Tibial artery (tissue), 4 donors: ENCODE measurements around the gene MISP3.
"Not testable (repeated sequence)": the region's sequence is repeated elsewhere in the genome, so short reads cannot be mapped to it uniquely, and the experiment has no call there.

Experiments
- DNase-seq, 2 donors: peaks; one replicate each; pipeline ENCODE4 v3.0.0-alpha.2; 2019
- H3K27ac ChIP-seq, 2 donors: fragments of 200-600 bp; sonication (generic) in 1 of 2; 1 replicate in 1 of 2; 2 replicates in 1 of 2; pipeline ENCODE4 v1.5.1; 2018 to 2019; ENCODE audit warnings: mild to moderate bottlenecking in 1 of 2
- H3K27me3 ChIP-seq, 2 donors: fragments of 200-600 bp; sonication (generic) in 1 of 2; one replicate each; pipeline versions ENCODE4 v1.5.1 to v1.6.0; 2016 to 2019
- H3K36me3 ChIP-seq, 3 donors: fragments of 200-600 bp; sonication (generic) in 2 of 3; one replicate each; pipeline ENCODE4 v1.5.1; 2016 to 2019; ENCODE audit warnings: mild to moderate bottlenecking in 2 of 3
- H3K4me1 ChIP-seq, 4 donors: fragments of 200-600 bp; sonication (generic) in 2 of 4; 1 replicate in 3 of 4; 2 replicates in 1 of 4; pipeline ENCODE4 v1.5.1; 2016 to 2019
- H3K4me3 ChIP-seq, 2 donors: fragments of 200-600 bp; sonication (generic) in 1 of 2; 1 replicate in 1 of 2; 2 replicates in 1 of 2; pipeline ENCODE4 v1.5.1; 2018 to 2019; ENCODE audit warnings: mild to moderate bottlenecking in 2 of 2
- H3K9me3 ChIP-seq, 3 donors: fragments of 200-600 bp; sonication (generic) in 1 of 3; one replicate each; pipeline ENCODE4 v1.5.1; 2016 to 2019
- CTCF ChIP-seq, 2 experiments: fragments of 200-600 bp in 1 of 2; fragments of 450-650 bp in 1 of 2; IDR thresholded peaks; one replicate each; pipeline ENCODE4 v1.5.1; 2017 to 2019; ENCODE audit warnings: antibody characterized with exemption in 2 of 2, mild to moderate bottlenecking in 1 of 2, moderate library complexity in 1 of 2
- intact Hi-C: fragments of 100-400 bp; cut with DNase I; formaldehyde crosslinking; loops from one replicate; pipeline ENCODE4 v1.15.0; 2023; ENCODE audit warnings: low total_unique reads

MISP3 gene

GRCh38 chr19:14030997-14031718, 41.4 kb upstream of the MISP3 start:
- intact Hi-C loops: no loop called here
- no peak for DNase-seq
- Histone ChIP-seq H3K9me3 (no peaks in the 10 kb centered on the region), H3K4me3 (peak overlapping the region; percentile 47 to 54), H3K27me3 (peaks cover 0 to 30% of the 10 kb centered on the region in 2 donors), H3K4me1 (peaks cover 7 to 15% (median 10%) of the 10 kb centered on the region in 4 donors), H3K27ac (peak overlapping the region; percentile 3 to 45), H3K36me3 (no peaks in the 10 kb centered on the region)
- no peak for TF ChIP-seq CTCF (IDR thresholded peaks at IDR 0.05)

- Histone ChIP-seq H3K4me3 (peak within 1 kb of the TSS; percentile 47 to 54), H3K9me3 (no peaks in the 10 kb centered on the region), H3K27ac (peak within 1 kb of the TSS; percentile 3 to 45), H3K36me3 (no peaks in the 10 kb centered on the region), H3K4me1 (peaks cover 7 to 15% (median 10%) of the 10 kb centered on the region in 4 donors), H3K27me3 (peaks cover 0 to 30% of the 10 kb centered on the region in 2 donors)
- peak; percentile 51 to 71 for DNase-seq
- intact Hi-C loops: no loop called here
- peak; percentile 36 to 41 for TF ChIP-seq CTCF (IDR thresholded peaks at IDR 0.05)
Observed at GRCh38 chr19:14031719-14032480, 40.7 kb upstream of the MISP3 start, which contains the start of gene IL27RA. Gene IL27RA (plus strand): TSS chr19:14031762. CDS start chr19:14031873, 111 bp downstream.

- Histone ChIP-seq H3K27ac (no peak overlapping the region), H3K4me3 (no peak overlapping the region), H3K27me3 (peaks cover 0 to 23% of the 10 kb centered on the region in 2 donors), H3K9me3 (no peaks in the 10 kb centered on the region), H3K36me3 (no peaks in the 10 kb centered on the region), H3K4me1 (peaks cover 7 to 15% (median 10%) of the 10 kb centered on the region in 4 donors)
- no peak for DNase-seq
- intact Hi-C loops: no loop called here
- no peak for TF ChIP-seq CTCF (IDR thresholded peaks at IDR 0.05)
Observed at GRCh38 chr19:14033946-14034345, 38.6 kb upstream of the MISP3 start.

GRCh38 chr19:14035159-14035558, 37.4 kb upstream of the MISP3 start:
- DNase-seq, intact Hi-C loops, H3K4me3 ChIP-seq, H3K9me3 ChIP-seq, H3K27ac ChIP-seq, H3K36me3 ChIP-seq: not testable (repeated sequence)
- peaks cover 0 to 23% of the 10 kb centered on the region in 2 donors for H3K27me3 ChIP-seq
- peaks cover 7 to 15% (median 10%) of the 10 kb centered on the region in 4 donors for H3K4me1 ChIP-seq

GRCh38 chr19:14035706-14036105, 36.9 kb upstream of the MISP3 start:
- DNase-seq: no peak
- Histone ChIP-seq H3K4me3 (no peak overlapping the region), H3K4me1 (peaks cover 7 to 15% (median 10%) of the 10 kb centered on the region in 4 donors), H3K9me3 (no peaks in the 10 kb centered on the region), H3K27me3 (peaks cover 0 to 23% of the 10 kb centered on the region in 2 donors), H3K36me3 (no peaks in the 10 kb centered on the region), H3K27ac (no peak overlapping the region)
- TF ChIP-seq CTCF (IDR thresholded peaks at IDR 0.05): no peak
- intact Hi-C loops: no loop called here

- Histone ChIP-seq H3K27ac (no peak overlapping the region), H3K27me3 (no peaks in the 10 kb centered on the region), H3K4me1 (peaks cover 0 to 3% (median 0%) of the 10 kb centered on the region in 4 donors), H3K36me3 (no peaks in the 10 kb centered on the region), H3K9me3 (no peaks in the 10 kb centered on the region), H3K4me3 (no peak overlapping the region)
- no peak for DNase-seq
- intact Hi-C loops: no loop called here
- TF ChIP-seq CTCF (IDR thresholded peaks at IDR 0.05): no peak
Observed at GRCh38 chr19:14039181-14039580, 33.4 kb upstream of the MISP3 start.
